H1 (cell line): ENCODE results near the gene CACNB1.

Experiments
- BCL11A ChIP-seq, 2 experiments: IDR thresholded peaks; one replicate each; pipeline ENCODE4 v1.6.1; 2011; ENCODE audit warnings: low read depth in 2 of 2, low read length in 2 of 2, mild to moderate bottlenecking in 2 of 2
- CTCF ChIP-seq, 3 experiments: IDR thresholded peaks; 1 replicate in 2 of 3; 2 replicates in 1 of 3; pipeline versions ENCODE4 v1.5.1 to v1.6.1; 2011; ENCODE audit warnings: low read length in 3 of 3, mild to moderate bottlenecking in 3 of 3, inconsistent platforms in 2 of 3, low read depth in 1 of 3, moderate library complexity in 1 of 3; ENCODE audit not compliant: insufficient read depth in 1 of 3; ENCODE audit errors: control extremely low read depth in 1 of 3
- POLR2A ChIP-seq, 2 experiments: IDR thresholded peaks; 1 replicate in 1 of 2; 2 replicates in 1 of 2; pipeline ENCODE4 v1.6.1; 2011; ENCODE audit warnings: low read depth in 2 of 2, low read length in 2 of 2, mild to moderate bottlenecking in 2 of 2; ENCODE audit errors: control extremely low read depth in 1 of 2
- SIN3A ChIP-seq, 2 experiments: IDR thresholded peaks in 1 of 2; conservative IDR thresholded peaks in 1 of 2; 2 replicates each; pipeline ENCODE4 v1.6.1; 2011 to 2012; ENCODE audit warnings: low read length in 2 of 2, improper control_type of control experiment in 1 of 2, low read depth in 1 of 2, mild to moderate bottlenecking in 1 of 2
- TCF12 ChIP-seq: IDR thresholded peaks from 2 replicates; pipeline ENCODE4 v1.6.1; 2011; ENCODE audit warnings: low read depth, mild to moderate bottlenecking, low read length
- ZNF274 ChIP-seq: IDR thresholded peaks from 2 replicates; pipeline ENCODE4 v1.7.0; 2012; ENCODE audit warnings: low read length, borderline replicate concordance; ENCODE audit errors: extremely low read depth

DNA sequence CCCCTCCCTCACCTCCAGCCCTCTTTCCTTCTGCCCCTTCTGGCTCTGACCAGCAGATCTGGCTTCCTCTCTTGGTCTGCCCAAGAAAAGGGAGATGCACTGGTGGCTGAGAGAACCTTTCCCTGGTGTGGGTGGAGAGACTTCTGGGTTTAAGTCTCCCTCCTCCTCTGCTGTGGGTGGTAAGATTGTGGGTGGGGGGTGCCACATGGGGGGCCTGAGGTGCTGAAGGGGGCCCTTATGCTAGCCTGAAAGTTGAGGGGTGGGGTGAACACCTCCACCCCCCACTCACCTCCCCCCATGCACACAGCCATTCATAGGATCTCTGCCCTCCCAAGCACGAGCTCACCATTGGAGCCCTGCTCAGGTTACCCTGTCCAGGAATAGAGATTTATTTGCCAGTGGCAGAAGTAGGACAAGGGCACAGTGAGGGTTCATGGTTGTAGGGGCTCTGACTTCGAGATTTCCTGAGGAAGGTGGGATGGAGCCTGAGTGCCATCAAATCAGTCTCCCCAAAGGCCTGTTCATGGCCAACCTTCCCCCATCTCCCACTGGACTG is 30.0 kb upstream of the CACNB1 start:
- TF ChIP-seq BCL11A (IDR thresholded peaks at IDR 0.05; ENCODE audit: low read depth in 2 of 2, low read length in 2 of 2): no peak
- no peak for TF ChIP-seq ZNF274
- TF ChIP-seq CTCF (IDR thresholded peaks at IDR 0.05; ENCODE audit: control extremely low read depth in 1 of 3, insufficient read depth in 1 of 3, low read depth in 1 of 3, low read length in 3 of 3): no peak
- no peak for TF ChIP-seq TCF12
- no peak for TF ChIP-seq SIN3A (conservative IDR thresholded peaks at IDR 0.05 in 1 of 2, IDR thresholded peaks at IDR 0.05 in 1 of 2; ENCODE audit: low read depth in 1 of 2, low read length in 2 of 2)
- no peak for TF ChIP-seq POLR2A (IDR thresholded peaks at IDR 0.05; ENCODE audit: control extremely low read depth in 1 of 2, low read depth in 2 of 2, low read length in 2 of 2)
